Tibial nerve (tissue), 4 donors: Measurements from ENCODE around the gene PCSK5. TPM values are rescaled to one million over a fixed set of nuclear protein-coding genes. Genes with fewer than 3 reads are reported as not detected.

Experiments used
- DNase-seq, 2 donors: peaks; one replicate each; pipeline ENCODE4 v3.0.0-alpha.2; 2019; ENCODE audit warnings: low spot score in 2 of 2
- H3K27ac ChIP-seq, 4 donors: fragments of 200-600 bp; sonication (generic) in 3 of 4; one replicate each; pipeline ENCODE4 v1.5.1; 2017 to 2019; ENCODE audit warnings: mild to moderate bottlenecking in 1 of 4
- H3K27me3 ChIP-seq, 2 donors: fragments of 200-600 bp; sonication (generic) in 1 of 2; one replicate each; pipeline versions ENCODE4 v1.5.1 to v1.6.0; 2017 to 2019
- H3K36me3 ChIP-seq, 3 donors: fragments of 200-600 bp; sonication (generic); one replicate each; pipeline ENCODE4 v1.5.1; 2018 to 2019
- H3K4me1 ChIP-seq, 4 donors: fragments of 200-600 bp; sonication (generic) in 3 of 4; one replicate each; pipeline ENCODE4 v1.5.1; 2017 to 2019
- H3K4me3 ChIP-seq, 4 donors: fragments of 200-600 bp; sonication (generic) in 3 of 4; one replicate each; pipeline ENCODE4 v1.5.1; 2017 to 2019; ENCODE audit warnings: mild to moderate bottlenecking in 1 of 4, moderate library complexity in 1 of 4
- H3K9me3 ChIP-seq, 4 donors: fragments of 200-600 bp; sonication (generic) in 3 of 4; one replicate each; pipeline ENCODE4 v1.5.1; 2017 to 2019
- EP300 ChIP-seq, 2 donors: sonication (generic); formaldehyde crosslinking; IDR thresholded peaks; one replicate each; pipeline ENCODE4 v1.6.1; 2017; ENCODE audit warnings: antibody characterized with exemption in 2 of 2, mild to moderate bottlenecking in 1 of 2
- POLR2A ChIP-seq, 2 donors: fragments of 450-650 bp; IDR thresholded peaks; one replicate each; pipeline ENCODE4 v1.6.1; 2017; ENCODE audit warnings: antibody characterized with exemption in 2 of 2, mild to moderate bottlenecking in 2 of 2, moderate library complexity in 2 of 2
- WGBS, 2 donors: methylation state at CpG; one replicate each; pipeline ENCODE4 v1.1.5; 2018; 5-methylcytosine and 5-hydroxymethylcytosine counted together
- total RNA-seq, 4 donors: library from RNA; depleted of rRNA; stranded (reverse); fragments of >200 nt; gene quantifications; one replicate each; pipeline ENCODE4 v1.1.0, GENCODE V29; 2016
- TF ChIP-seq, protein P1 (sequence below), 5 experiments: fragments of 200-600 bp in 3 of 5; fragments of 450-650 bp in 2 of 5; sonication (generic) in 3 of 5; IDR thresholded peaks; one replicate each; pipeline ENCODE4 v1.5.1; 2016 to 2019; ENCODE audit warnings: antibody characterized with exemption in 5 of 5, mild to moderate bottlenecking in 3 of 5, moderate library complexity in 2 of 5

The PCSK5 gene
- total RNA-seq, 4 donors from 2014 or later, result 12.5 to 32.7 (median 23.0) TPM

DNA sequence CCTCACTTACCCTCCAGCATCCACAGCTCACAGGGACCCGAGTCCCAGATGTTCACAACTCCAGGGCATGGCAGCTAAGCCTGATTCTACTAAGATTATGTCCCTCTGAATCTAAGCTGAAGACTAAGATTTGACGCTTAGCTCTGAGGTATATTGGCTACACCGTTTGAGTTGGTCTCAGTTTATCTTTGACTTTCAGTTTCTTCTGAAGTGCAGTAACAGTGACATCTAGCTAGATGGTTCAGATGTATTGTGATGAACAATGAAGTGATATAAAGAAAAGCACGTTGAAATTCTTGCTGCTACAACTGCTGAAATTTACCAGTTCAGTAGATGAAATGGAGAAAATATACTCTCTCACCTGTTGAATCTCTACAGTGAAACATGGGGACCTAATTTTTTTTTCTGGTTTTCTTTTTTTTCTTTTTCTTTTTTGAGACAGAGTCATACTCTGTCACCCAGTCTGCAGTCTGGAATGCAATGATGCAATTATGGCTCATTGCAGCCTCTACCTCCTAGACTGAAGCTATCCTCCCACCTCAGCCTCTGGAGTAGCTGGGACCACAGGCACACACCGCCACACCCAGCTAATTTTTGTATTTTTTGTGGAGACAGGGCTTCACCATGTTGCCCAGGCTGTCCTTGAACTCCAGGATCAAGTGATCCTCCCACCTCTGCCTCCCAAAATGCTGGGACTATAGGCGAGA, 488.0 kb downstream of the PCSK5 start:
- Histone ChIP-seq H3K36me3 (peaks cover 0 to 7% (median 0%) of the 10 kb centered on the region in 3 donors), H3K4me1 (peaks cover 0 to 22% (median 0%) of the 10 kb centered on the region in 4 donors), H3K4me3 (no peak overlapping the region), H3K27me3 (no peaks in the 10 kb centered on the region), H3K9me3 (no peaks in the 10 kb centered on the region), H3K27ac (no peak overlapping the region)
- no peak for DNase-seq
- no peak for TF ChIP-seq EP300 (IDR thresholded peaks at IDR 0.05)
- TF ChIP-seq, protein P1, sequence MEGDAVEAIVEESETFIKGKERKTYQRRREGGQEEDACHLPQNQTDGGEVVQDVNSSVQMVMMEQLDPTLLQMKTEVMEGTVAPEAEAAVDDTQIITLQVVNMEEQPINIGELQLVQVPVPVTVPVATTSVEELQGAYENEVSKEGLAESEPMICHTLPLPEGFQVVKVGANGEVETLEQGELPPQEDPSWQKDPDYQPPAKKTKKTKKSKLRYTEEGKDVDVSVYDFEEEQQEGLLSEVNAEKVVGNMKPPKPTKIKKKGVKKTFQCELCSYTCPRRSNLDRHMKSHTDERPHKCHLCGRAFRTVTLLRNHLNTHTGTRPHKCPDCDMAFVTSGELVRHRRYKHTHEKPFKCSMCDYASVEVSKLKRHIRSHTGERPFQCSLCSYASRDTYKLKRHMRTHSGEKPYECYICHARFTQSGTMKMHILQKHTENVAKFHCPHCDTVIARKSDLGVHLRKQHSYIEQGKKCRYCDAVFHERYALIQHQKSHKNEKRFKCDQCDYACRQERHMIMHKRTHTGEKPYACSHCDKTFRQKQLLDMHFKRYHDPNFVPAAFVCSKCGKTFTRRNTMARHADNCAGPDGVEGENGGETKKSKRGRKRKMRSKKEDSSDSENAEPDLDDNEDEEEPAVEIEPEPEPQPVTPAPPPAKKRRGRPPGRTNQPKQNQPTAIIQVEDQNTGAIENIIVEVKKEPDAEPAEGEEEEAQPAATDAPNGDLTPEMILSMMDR (IDR thresholded peaks at IDR 0.05), result no peak
- 89% methylated on average over 6 of the region's 6 CpGs for WGBS, 2 donors

DNA sequence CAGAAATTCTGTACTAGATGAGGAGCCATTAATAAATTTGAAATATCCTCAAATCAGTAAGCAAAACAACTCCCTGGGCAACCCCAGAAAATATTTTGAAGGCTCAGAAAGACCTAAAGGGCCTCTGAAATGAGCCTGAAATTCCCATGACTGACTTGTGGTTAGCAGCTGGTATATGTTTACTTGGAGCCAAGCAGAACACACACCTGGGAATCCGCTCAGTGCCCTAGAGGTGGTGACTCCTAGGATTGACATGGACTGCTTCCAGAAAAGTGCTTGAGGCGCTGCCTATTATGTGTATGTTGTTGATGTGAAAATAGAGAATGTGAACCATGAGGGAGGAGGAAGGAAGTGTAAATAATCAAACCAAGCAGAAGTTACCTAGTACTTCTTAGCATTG, 489.0 kb downstream of the PCSK5 start:
- DNase-seq, result no peak
- Histone ChIP-seq H3K4me1 (peaks cover 0 to 12% (median 0%) of the 10 kb centered on the region in 4 donors), H3K36me3 (peaks cover 0 to 8% (median 0%) of the 10 kb centered on the region in 3 donors), H3K9me3 (no peaks in the 10 kb centered on the region), H3K27ac (no peak overlapping the region), H3K27me3 (no peaks in the 10 kb centered on the region), H3K4me3 (no peak overlapping the region)
- 77 to 85% methylated on average over 2 of the region's 2 CpGs for WGBS, 2 donors
- TF ChIP-seq EP300 (IDR thresholded peaks at IDR 0.05), result no peak
- TF ChIP-seq, protein P1 (IDR thresholded peaks at IDR 0.05), result no peak
- no peak for TF ChIP-seq POLR2A (IDR thresholded peaks at IDR 0.05)

DNA sequence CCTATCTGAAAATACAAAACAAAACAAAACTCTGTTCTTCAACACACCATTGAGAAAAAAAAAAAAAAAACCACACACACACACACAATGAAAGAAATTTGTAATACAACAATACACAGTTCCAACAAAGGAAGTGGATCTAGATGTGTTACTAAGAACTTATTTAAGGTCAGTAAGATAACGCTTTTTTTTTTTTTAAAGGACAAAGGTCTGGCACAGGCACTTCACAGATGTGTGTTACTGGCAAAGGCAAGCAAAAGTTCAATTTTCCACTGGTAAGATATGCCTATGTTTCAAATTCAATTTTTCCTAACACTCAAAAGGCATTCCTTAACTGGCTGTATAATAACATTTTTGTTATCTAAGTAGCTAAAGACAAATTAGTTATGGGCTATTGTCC, 500.2 kb downstream of the PCSK5 start:
- DNase-seq, result no peak
- no peak overlapping the region for H3K27ac ChIP-seq
- 24 to 39% methylated on average over 1 of the region's 1 CpG for WGBS, 2 donors
- no peaks in the 10 kb centered on the region for H3K9me3 ChIP-seq
- H3K36me3 ChIP-seq, result peaks cover 0 to 34% (median 0%) of the 10 kb centered on the region in 3 donors
- H3K4me1 ChIP-seq, result peaks cover 0 to 12% (median 3%) of the 10 kb centered on the region in 4 donors
- H3K4me3 ChIP-seq, result no peak overlapping the region
- H3K27me3 ChIP-seq, result no peaks in the 10 kb centered on the region
- TF ChIP-seq, protein P1 (IDR thresholded peaks at IDR 0.05), result no peak
- no peak for TF ChIP-seq POLR2A (IDR thresholded peaks at IDR 0.05)

DNA sequence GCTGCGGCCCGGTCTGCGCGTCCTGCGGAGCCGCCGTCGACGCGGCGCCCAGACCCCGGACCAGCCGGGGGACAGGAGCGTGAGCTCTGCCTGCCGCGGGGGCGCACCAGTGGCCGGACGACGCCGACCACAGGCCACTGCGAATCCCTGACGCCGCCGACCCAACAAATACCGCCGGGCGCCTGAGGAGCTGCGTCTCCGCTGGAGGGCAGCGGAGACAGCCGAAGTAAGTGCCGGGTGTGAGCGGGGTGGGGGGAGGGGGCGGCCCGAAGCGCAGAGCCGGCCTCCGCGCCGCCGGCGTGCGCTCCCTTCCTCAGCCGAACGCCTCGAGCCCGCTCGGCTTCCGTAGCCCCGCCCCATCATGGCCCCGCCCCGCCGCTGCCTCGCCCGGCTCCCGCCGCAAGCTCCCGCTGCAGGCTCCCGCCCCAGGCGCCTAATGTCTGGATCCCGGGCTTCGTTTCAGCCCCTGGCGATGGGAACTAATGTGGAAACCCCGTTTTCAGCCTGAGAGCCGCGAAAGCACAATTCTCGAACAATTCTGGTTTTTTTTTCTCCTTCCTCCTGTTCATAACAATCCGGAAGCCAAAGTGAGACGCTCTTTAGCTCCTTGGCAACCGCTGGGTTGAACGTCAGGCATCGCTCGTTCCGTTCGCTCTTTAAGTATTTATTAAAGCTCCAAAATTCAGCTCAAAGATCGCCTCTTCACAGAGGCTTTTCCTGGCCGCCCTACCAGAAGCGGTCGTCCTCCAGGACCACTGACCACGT, 503.9 kb downstream of the PCSK5 start, which contains the start of gene RFK:
TSS of gene RFK (minus strand) at position 232 of the 765 bp plus-strand sequence. CDS start 255 bp downstream, outside the sequence.
- TF ChIP-seq, protein P1 (IDR thresholded peaks at IDR 0.05), result peak in 4 of 5 experiments; percentile 47 to 78 (median 61)
- TF ChIP-seq POLR2A (IDR thresholded peaks at IDR 0.05) (peak; percentile 63 to 78), EP300 (IDR thresholded peaks at IDR 0.05) (peak in 1 of 2 donors; percentile 67)

DNA sequence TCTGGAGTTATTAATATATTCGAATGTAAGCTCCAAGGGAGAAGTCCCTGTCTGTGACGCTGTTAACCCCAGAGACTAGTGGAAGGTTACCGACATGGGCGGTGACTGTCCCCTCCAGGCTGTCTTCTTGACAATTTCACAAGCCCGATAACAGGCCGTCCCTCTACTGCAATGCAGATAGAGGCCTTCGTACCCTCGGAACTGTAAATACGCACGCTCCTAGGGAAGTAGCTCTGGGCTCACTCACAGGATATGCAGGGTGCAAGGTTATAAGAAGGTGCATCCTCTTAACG, 504.4 kb downstream of the PCSK5 start:
- TF ChIP-seq EP300 (IDR thresholded peaks at IDR 0.05) (no peak), POLR2A (IDR thresholded peaks at IDR 0.05) (no peak)
- TF ChIP-seq, protein P1 (IDR thresholded peaks at IDR 0.05), result no peak
- WGBS, 2 donors, result 0 to 1% methylated on average over 11 of the region's 11 CpGs
- H3K4me1 ChIP-seq, result peaks cover 0 to 13% (median 4%) of the 10 kb centered on the region in 4 donors
- peak overlapping the region; percentile 89 to 95 (median 92) for H3K27ac ChIP-seq
- DNase-seq, result peak; percentile 22 to 38
- H3K4me3 ChIP-seq, result peak overlapping the region; percentile 66 to 92 (median 84)
- peaks cover 0 to 5% (median 0%) of the 10 kb centered on the region in 3 donors for H3K36me3 ChIP-seq
- no peaks in the 10 kb centered on the region for H3K27me3 ChIP-seq
- H3K9me3 ChIP-seq, result no peaks in the 10 kb centered on the region

More for the DNA sequence above, 503.9 kb downstream of the PCSK5 start, which contains the start of gene RFK:
- DNase-seq, result peak; percentile 80 to 89
- Histone ChIP-seq H3K4me1 (peaks cover 0 to 13% (median 4%) of the 10 kb centered on the region in 4 donors), H3K27me3 (no peaks in the 10 kb centered on the region), H3K9me3 (no peaks in the 10 kb centered on the region), H3K4me3 (peak within 1 kb of the TSS; percentile 66 to 92 (median 84)), H3K36me3 (peaks cover 0 to 6% (median 0%) of the 10 kb centered on the region in 3 donors), H3K27ac (peak within 1 kb of the TSS; percentile 89 to 95 (median 92))
- WGBS, 2 donors, result 0 to 1% methylated on average over 26 to 60 of the region's 81 CpGs
